NCI-H345 treated with DMSO at 0.1 percent for 48 hours (cell line): ENCODE results near the gene FARP2.
"Not testable (repeated sequence)": the region's sequence is repeated elsewhere in the genome, so short reads cannot be mapped to it uniquely, and the experiment has no call there.

Experiments used
- DNase-seq: peaks from one replicate; lab custom pipeline; 2025; ENCODE audit not compliant: unreplicated experiment; lab: John Stamatoyannopoulos, UW

The FARP2 gene

GRCh38 chr2:241399941-241400922, 44.1 kb downstream of the FARP2 start:
- no peak for DNase-seq

DNA sequence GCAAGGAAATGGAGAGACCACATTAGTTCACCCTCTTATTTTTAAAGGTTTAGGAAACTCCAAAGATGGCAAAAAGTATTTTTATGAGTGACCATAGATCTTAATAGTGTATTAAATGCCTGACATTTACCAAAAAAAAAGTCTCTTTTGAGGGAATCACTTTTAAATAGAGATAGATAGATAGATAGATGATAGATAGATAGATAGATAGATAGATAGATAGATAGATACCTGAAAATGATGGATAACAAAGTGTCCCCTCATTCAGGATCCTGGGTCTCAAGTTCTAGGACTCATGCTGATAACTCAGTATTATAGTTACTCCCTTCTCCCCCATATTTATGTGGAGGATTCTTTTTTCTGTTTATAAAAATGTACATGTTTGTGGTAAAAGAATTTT, 52.8 kb downstream of the FARP2 start:
- DNase-seq, result no peak

DNA sequence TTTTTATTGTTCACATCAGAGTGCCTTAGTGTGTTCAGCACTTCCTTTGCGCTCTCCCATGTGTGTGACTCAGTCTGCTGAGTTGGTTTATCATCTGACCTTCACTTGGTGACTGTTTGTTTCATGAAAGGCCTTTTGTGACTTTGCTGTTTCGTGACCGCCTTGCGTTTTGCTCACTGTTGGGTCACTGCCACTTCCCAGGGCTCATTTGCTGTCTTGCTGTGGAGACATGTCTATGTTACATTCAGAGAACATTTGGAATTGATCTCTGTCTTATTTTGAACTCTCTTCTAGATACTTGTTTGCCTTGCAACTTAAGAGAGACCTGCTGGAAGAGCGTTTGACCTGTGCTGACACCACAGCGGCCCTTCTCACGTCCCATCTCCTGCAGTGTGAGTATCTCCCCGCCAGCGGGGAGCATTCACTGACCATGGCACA, 54.7 kb downstream of the FARP2 start:
- no peak for DNase-seq

DNA sequence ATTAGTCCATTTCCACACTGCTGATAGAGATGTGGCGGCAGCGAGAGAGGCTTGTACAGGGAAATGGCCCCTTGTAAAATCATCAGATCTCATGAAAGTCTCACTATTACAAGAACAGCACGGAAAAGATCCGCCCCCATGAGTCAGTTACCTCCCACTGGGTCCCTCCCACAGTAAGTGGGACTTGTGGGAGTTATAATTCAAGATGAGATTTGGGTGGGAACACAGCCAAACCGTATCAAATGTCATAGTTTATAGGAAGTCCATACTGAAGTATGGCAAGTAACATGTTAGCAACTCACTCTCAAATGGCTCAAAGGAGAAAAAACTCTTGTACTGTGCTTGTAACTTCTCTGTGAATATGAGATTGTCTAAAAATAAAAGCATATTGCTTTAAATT, 56.1 kb downstream of the FARP2 start:
- DNase-seq, result no peak

GRCh38 chr2:241413501-241413900, 57.4 kb downstream of the FARP2 start:
- not testable (repeated sequence) for DNase-seq

DNA sequence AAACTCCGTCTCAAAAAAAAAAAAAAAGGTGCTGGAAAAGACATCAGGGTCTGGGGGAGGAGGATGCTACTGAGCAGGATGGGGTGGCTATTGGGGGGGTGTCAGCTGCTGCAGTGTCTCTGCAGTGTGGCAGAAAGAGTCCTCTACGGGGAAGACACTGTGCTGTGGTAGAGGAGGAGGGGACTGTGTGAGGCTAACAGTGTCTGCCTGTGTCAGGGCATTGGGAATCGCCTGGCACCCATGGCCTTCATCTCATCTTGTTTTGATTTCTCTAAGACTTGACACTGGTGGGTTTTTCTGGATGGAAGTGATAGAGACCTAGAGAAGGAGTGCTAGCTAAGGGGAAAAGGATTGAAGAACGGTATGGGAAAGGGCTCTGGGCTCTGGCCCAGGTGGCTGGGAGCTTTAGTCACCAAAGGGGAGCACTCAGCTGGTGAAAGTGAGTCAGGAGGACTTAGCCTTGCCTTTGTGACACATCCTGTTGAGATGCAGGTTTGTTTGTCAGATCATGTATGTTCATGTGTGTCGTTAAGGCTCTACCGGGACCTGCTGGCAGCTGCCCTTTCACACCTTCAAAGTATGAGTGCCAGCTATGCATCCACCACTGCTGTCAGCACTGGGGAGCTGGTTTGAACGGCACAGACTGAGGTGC, 58.0 kb downstream of the FARP2 start:
- no peak for DNase-seq

GRCh38 chr2:241415196-241415595, 59.1 kb downstream of the FARP2 start:
- no peak for DNase-seq

DNA sequence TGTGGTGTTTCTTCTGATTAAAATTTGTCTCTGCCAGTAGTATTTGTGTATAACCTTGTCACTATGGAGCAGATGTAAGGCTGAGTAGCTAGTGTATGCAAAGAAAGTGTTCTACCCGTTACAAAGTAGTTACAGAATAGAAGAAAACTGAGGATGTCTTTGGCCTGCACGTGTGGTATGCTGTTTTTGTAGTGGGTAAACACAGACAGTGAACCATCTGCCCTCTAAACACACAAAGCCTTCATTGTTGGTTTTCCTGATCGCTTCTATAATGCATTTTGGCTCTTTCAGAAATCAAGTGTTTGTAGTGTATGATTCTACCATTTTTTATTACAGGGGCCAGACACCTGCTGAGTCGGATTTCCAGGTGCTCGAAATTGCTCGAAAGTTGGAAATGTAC, 61.5 kb downstream of the FARP2 start:
- peak; percentile 78 for DNase-seq

DNA sequence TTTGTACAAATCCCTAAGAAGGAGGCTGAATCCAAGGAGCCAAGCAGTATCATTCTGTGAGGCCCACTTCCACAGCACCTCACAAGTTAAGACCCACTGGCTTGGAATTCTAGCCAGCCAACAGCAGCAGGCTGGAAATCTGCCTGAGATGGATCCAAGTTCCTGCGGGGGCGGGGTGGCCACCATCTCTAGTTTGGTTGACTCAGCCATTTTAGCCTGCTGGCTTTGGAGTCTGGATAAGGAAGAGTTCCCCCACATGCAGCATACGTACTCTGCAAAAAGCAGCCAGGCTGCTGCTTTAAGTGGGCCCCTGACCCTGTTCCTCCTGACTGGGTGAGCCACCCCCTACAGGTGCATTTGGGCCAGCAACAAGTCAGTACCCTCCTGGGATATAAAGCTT, 65.2 kb downstream of the FARP2 start:
- DNase-seq, result no peak

DNA sequence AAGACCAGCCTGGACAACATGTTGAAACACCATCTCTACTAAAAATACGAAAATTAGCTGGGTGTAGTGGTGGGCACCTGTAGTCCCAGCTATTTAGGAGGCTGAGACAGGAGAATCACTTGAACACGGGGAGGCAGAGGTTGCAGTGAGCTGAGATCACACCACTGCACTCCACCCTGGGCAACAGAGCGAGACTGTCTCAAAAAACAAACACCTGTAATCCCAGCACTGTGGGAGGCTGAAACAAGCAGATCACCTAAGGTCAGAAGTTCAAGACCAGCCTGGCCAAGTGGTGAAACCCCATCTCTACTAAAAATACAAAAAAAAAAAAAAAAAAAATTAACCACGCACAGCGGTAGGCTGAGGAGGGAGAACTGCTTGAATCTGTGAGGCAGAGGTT, 65.9 kb downstream of the FARP2 start:
- not testable (repeated sequence) for DNase-seq

DNA sequence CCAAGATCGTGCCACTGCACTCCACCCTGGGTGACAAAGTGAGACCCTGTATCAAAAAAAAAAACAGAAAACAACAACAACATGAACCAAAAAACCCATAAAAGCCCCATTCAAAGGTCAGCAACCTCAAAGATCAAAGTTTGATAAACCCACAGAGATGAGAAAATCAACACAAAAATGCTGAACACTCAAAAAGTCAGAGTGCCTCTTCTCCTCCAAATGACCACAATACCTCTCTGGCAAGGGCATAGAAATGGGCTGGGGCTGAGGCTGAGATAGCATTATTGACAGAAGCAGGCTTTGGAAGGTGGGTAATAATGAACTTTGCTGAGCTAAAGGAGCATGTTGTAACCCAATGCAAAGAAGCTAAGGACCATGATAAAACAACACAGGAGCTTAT, 66.3 kb downstream of the FARP2 start:
- no peak for DNase-seq

- not testable (repeated sequence) for DNase-seq
Measured at GRCh38 chr2:241423489-241423888, 67.4 kb downstream of the FARP2 start.

DNA sequence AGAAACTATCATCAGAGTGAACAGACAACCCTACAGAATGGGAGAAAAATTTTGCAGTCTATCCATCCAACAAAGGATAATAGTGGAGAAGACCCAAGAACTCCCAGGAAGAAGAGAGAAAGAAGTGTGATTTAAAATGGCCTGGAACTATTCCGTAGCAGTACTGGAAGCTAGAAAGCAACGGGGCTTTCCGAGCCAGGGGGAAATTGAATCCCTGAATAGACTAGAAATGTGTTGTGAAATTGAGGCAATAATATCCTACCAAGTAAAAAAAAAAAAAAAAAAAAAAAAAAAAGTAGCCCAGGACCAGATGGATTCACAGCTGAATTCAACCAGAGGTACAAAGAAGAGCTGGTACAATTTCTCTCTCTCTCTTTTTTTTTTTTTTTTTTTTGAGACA, 69.3 kb downstream of the FARP2 start:
- no peak for DNase-seq

DNA sequence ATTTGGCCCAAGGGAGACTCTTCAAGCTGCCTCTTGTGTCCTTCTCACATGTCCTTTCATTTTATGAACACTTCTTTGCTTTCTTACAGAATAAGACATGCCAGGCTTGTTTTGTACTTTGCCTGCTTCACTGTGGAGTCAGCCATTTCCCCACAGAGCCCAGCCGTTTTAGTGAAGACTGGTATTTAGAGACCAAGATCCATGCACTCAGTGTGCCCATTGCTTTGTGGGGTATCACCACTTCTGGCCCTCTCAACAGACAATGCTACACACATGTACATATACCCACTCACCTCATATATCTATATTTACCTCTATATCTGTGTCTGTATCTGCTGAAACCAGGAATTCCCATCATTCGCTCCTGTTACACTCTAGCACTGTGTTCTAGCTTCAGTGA, 74.1 kb downstream of the FARP2 start:
- DNase-seq, result no peak

GRCh38 chr2:241432824-241433448, 76.9 kb downstream of the FARP2 start:
- DNase-seq, result peak; percentile 19

DNA sequence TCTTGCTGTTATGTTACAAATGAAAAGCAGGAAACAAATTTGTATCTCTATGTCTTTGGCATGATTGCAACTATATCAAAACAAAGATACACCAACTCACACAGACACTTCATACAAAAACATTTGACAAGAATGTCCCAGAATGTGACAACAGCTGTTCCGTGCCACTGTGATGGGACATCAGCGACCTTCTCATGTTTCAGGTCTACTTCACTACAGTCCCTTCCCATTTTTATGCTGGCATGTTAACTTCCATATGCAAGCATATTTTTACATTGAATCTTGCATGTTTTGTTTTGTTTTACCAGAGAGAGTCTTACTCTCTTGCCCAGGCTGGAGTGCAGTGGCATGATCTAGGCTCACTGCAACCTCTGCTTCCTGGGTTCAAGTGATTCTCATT, 81.1 kb downstream of the FARP2 start:
- no peak for DNase-seq

- no peak for DNase-seq
Measured at GRCh38 chr2:241441492-241441891, 85.4 kb downstream of the FARP2 start.

- DNase-seq, result no peak
Measured at GRCh38 chr2:241443486-241444223, 87.6 kb downstream of the FARP2 start.

- DNase-seq, result no peak
Measured at GRCh38 chr2:241445426-241445825, 89.3 kb downstream of the FARP2 start.

DNA sequence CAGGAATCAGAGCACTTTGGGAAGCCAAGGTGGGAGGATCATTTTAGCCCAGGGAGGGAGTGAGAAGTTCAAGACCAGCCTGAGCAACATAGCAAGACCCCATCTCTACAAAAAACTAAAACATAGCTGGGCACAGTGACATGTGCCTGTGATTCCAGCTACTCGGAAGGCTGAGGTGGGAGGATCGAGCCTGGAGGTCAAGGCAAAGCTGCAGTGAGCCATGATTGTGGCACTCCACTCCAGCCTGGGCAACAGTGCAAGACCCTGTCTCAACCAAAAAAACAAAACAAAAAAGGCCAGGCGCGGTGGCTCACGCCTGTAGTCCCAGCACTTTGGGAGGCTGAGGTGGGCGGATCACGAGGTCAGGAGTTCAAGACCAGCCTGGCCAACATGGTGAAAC, 94.0 kb downstream of the FARP2 start:
- not testable (repeated sequence) for DNase-seq
